Thymus (tissue), 11 donors: ENCODE data around the gene CDC42EP1. TPM values are rescaled to one million over a fixed set of nuclear protein-coding genes. Genes with fewer than 3 reads are reported as not detected.

ENCODE experiments used
- DNase-seq, 9 donors: peaks; one replicate each; pipeline ENCODE4 v3.0.0-alpha.2; 2013; ENCODE audit warnings: low spot score in 9 of 9, low read depth in 6 of 9, missing footprints in 1 of 9
- H3K27ac ChIP-seq, 2 donors: one replicate each; pipeline ENCODE4 v1.5.1; 2013; ENCODE audit warnings: control low read depth in 1 of 2, low read depth in 1 of 2, low read length in 1 of 2, mild to moderate bottlenecking in 1 of 2, moderate library complexity in 1 of 2
- H3K27me3 ChIP-seq, 2 donors: one replicate each; pipeline ENCODE4 v1.5.1; 2013; ENCODE audit warnings: low read length in 1 of 2; ENCODE audit not compliant: control insufficient read depth in 2 of 2, insufficient read depth in 1 of 2
- H3K36me3 ChIP-seq, 2 donors: one replicate each; pipeline ENCODE4 v1.5.1; 2013; ENCODE audit warnings: low read length in 1 of 2, mild to moderate bottlenecking in 1 of 2, moderate library complexity in 1 of 2; ENCODE audit not compliant: control insufficient read depth in 2 of 2, insufficient read depth in 2 of 2
- H3K4me1 ChIP-seq, 2 donors: one replicate each; pipeline ENCODE4 v1.5.1; 2013; ENCODE audit warnings: low read length in 2 of 2; ENCODE audit not compliant: control insufficient read depth in 2 of 2, insufficient read depth in 2 of 2
- H3K4me3 ChIP-seq, 2 donors: one replicate each; pipeline ENCODE4 v1.5.1; 2013; ENCODE audit warnings: low read length in 2 of 2, control low read depth in 1 of 2, mild to moderate bottlenecking in 1 of 2
- H3K9me3 ChIP-seq, 2 donors: one replicate each; pipeline ENCODE4 v1.5.1; 2013; ENCODE audit warnings: low read length in 1 of 2, mild to moderate bottlenecking in 1 of 2; ENCODE audit not compliant: control insufficient read depth in 2 of 2, insufficient read depth in 1 of 2
- WGBS: extraction: QIAGEN DNeasy Blood & Tissue Kit; methylation state at CpG from one replicate; pipeline ENCODE4 v1.1.7; 2013; 5-methylcytosine and 5-hydroxymethylcytosine counted together
- polyA plus RNA-seq: library from polyadenylated mRNA; stranded (reverse); fragments of 200-250 nt; gene quantifications from one replicate; pipeline ENCODE4 v1.2.3, GENCODE V29; 2013
- total RNA-seq: library from RNA; stranded (reverse); fragments of 120-200 nt; gene quantifications from one replicate; pipeline ENCODE4 v1.2.4, GENCODE V29; 2013
- donor health status: healthy.

CDC42EP1 gene
- total and polyA plus RNA-seq, 2 donors: 1.7 to 5.8 TPM

DNA sequence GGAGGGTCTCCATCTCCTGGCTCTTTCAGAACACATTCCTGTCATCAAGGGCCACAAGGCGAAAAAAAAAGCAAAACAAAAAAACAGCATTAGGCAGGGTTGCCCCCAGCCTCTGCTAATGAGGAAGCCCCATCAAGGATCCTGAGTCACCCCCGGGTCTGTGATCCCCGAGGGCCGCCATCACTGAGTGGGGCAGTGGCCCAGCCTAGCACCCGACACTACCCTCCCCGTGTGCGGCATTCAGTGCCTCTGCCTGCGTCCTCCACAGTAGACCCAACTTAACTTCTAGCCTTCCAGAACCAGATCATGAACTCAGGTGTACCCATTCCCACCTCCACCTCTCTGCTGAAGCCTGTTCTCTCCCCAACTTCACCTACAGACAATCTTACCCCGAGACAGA, 6.6 kb upstream of the CDC42EP1 start:
- Histone ChIP-seq H3K9me3 (no peaks in the 10 kb centered on the region), H3K4me1 (peaks cover 0 to 3% of the 10 kb centered on the region in 2 donors), H3K36me3 (no peaks in the 10 kb centered on the region), H3K4me3 (no peak overlapping the region), H3K27ac (no peak overlapping the region), H3K27me3 (peaks cover 12 to 70% of the 10 kb centered on the region in 2 donors)
- 94% methylated on average over 9 of the region's 9 CpGs for WGBS
- no peak for DNase-seq

DNA sequence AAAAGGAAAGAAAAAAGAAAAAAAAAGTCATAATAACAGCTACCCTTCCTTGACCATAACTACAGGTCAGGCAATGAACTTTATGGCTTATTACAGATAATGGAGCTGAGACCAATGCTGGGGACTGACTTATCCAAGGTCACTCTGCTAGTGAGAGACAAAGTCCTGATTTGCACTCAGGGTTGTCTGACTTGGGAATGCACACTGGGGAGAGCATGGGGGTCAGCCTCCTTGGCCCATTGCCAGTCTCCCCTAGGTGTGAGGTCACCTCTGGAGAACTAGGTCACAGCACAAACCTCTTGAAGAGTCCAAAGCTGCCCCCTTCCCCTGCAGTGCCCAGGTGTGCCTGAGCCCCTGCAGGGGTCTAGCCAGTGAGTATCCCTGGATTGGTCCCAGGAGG, 5.3 kb upstream of the CDC42EP1 start:
- Histone ChIP-seq H3K9me3 (no peaks in the 10 kb centered on the region), H3K27me3 (peaks cover 22 to 78% of the 10 kb centered on the region in 2 donors), H3K27ac (no peak overlapping the region), H3K4me3 (no peak overlapping the region), H3K36me3 (no peaks in the 10 kb centered on the region), H3K4me1 (peaks cover 0 to 1% of the 10 kb centered on the region in 2 donors)
- DNase-seq: no peak

GRCh38 chr22:37556710-37557109, 3.6 kb upstream of the CDC42EP1 start:
- no peak overlapping the region for H3K27ac ChIP-seq
- H3K4me3 ChIP-seq: no peak overlapping the region
- no peak for DNase-seq
- H3K27me3 ChIP-seq: peaks cover 35 to 84% of the 10 kb centered on the region in 2 donors
- H3K9me3 ChIP-seq: peaks cover 2 to 3% of the 10 kb centered on the region in 2 donors
- no peaks in the 10 kb centered on the region for H3K36me3 ChIP-seq
- 8% methylated on average over 5 of the region's 5 CpGs for WGBS
- peaks cover 0 to 9% of the 10 kb centered on the region in 2 donors for H3K4me1 ChIP-seq

GRCh38 chr22:37557321-37558001, 2.8 kb upstream of the CDC42EP1 start:
- Histone ChIP-seq H3K4me1 (peaks cover 0 to 12% of the 10 kb centered on the region in 2 donors), H3K27me3 (peaks cover 42 to 87% of the 10 kb centered on the region in 2 donors), H3K36me3 (no peaks in the 10 kb centered on the region), H3K4me3 (no peak overlapping the region), H3K9me3 (peaks cover 2 to 5% of the 10 kb centered on the region in 2 donors), H3K27ac (no peak overlapping the region)
- 90% methylated on average over 7 of the region's 7 CpGs for WGBS
- DNase-seq: no peak

GRCh38 chr22:37558815-37559214, 1.5 kb upstream of the CDC42EP1 start:
- Histone ChIP-seq H3K36me3 (no peaks in the 10 kb centered on the region), H3K27me3 (peaks cover 51 to 86% of the 10 kb centered on the region in 2 donors), H3K4me1 (peaks cover 0 to 14% of the 10 kb centered on the region in 2 donors), H3K4me3 (no peak overlapping the region), H3K9me3 (peaks cover 2 to 5% of the 10 kb centered on the region in 2 donors), H3K27ac (no peak overlapping the region)
- DNase-seq: no peak
- WGBS: 92% methylated on average over 7 of the region's 7 CpGs

- no peaks in the 10 kb centered on the region for H3K36me3 ChIP-seq
- H3K4me1 ChIP-seq: peaks cover 0 to 16% of the 10 kb centered on the region in 2 donors
- peaks cover 2 to 5% of the 10 kb centered on the region in 2 donors for H3K9me3 ChIP-seq
- 98% methylated on average over 6 of the region's 6 CpGs for WGBS
- H3K27me3 ChIP-seq: peaks cover 55 to 89% of the 10 kb centered on the region in 2 donors
- no peak for DNase-seq
- H3K27ac ChIP-seq: no peak overlapping the region
- H3K4me3 ChIP-seq: no peak overlapping the region
Measured at GRCh38 chr22:37559521-37559900, 769 bp upstream of the CDC42EP1 start.

GRCh38 chr22:37560608-37561211, 430 bp downstream of the CDC42EP1 start:
- Histone ChIP-seq H3K27me3 (peaks cover 55 to 93% of the 10 kb centered on the region in 2 donors), H3K4me3 (peak overlapping the region; percentile 34 to 35), H3K36me3 (no peaks in the 10 kb centered on the region), H3K27ac (peak overlapping the region in 1 of 2 donors; percentile 79), H3K9me3 (peaks cover 2 to 5% of the 10 kb centered on the region in 2 donors), H3K4me1 (peaks cover 0 to 16% of the 10 kb centered on the region in 2 donors)
- no peak for DNase-seq
- 2% methylated on average over 72 of the region's 72 CpGs for WGBS

DNA sequence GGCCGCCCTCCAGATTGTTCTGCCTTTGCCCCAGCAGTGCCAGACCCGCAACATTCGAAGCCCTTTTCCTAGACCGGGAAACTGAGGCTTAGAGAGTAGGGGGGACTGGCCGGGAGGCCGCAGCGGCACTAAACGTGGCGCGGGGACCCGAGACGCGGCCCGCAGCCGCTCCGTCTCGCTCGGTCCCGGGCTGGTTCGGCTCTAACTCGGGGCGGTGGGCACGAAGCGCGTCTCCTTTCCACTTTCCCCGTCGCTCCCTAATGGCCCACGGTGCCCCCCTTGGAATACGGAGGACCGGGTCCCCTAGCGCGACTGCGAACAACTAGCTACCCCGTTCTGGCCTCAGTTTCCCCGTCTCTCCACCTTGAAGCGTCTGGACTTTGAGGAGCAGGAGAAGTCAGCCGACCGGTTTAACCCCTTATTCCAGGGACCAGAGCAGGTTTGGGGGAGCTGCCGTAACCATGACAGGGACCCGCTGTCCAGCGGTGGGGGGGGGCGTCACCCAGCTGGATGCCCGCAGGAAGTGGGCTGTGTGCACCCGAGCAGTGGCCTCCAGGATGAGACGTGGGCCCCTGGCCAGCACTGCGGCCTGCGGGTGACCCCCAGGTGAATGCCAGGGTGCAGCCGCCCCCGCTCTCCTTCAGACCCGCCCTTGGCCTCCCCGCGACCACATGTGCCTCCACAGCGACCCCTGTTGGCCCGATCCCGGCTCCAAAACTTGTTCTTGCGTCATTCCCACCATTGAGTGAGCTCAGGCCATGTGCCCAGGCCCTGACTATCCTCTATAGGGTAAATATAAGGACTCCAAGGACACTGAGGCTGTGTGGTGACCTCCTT, 1.1 kb downstream of the CDC42EP1 start:
- Histone ChIP-seq H3K36me3 (no peaks in the 10 kb centered on the region), H3K4me1 (peaks cover 3 to 22% of the 10 kb centered on the region in 2 donors), H3K4me3 (peak overlapping the region; percentile 34 to 35), H3K9me3 (peaks cover 2 to 5% of the 10 kb centered on the region in 2 donors), H3K27ac (peak overlapping the region in 1 of 2 donors; percentile 25), H3K27me3 (peaks cover 54 to 94% of the 10 kb centered on the region in 2 donors)
- peak in 7 of 9 donors; percentile 19 to 66 (median 40) for DNase-seq
- 5% methylated on average over 56 of the region's 56 CpGs for WGBS
